ENCODE data around the gene LBR. TPM values are rescaled to one million over a fixed set of nuclear protein-coding genes. Genes with fewer than 3 reads are reported as not detected.
"Not testable (repeated sequence)": the region's sequence is repeated elsewhere in the genome, so short reads cannot be mapped to it uniquely, and the experiment has no call there.

The LBR gene
- total RNA-seq, result 10 to 100 TPM; 18.2 to 21.1 TPM
- long read RNA-seq, transcript LBR-201 (14 exons, 3,745 nt), result major isoform, 14 of 20 reads
- long read RNA-seq, partial matches to known transcripts, result 3 of 20 reads
- long read RNA-seq, other reads (novel, unspliced or antisense), result 3 of 20 reads

DNA sequence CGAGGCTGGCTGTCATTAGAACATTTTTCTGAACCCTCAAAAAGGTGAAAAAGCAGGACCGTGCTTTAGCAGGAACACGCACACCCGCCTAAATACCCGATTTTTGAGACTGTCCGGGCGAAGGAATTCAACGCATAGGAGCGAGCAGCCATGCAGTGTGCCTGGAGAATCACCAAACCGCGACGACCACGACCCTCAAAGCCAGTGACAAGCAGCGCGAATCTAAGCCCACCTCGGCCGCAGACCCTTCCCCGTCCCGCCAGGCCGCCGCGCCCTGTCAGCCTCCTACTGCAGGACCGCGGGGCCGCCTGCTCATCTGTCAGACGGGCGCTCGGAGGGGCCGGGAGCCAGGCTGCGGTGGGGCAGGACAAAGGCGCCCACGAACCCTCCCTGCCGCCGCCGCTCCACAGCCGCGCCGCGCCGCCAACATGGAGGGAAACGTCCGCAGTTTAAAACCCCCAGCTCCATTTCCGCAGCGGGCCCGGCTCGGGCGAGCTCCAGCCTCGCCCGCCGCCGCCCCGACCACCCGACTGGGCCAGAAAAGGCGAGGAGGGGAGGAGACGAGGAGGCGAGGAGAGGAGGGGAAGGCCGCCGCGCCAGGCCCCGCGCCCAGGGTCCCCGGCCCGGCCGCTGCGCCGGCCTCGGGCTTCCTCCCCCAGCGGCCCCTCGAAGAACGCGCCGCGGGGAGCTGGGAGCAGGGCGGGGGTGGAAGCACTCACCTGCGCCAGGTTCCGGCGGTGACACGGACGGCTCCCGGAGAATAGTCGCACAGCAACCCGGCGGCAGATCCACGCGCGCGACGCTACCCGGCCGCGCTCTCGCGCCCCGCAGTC lies at the start of gene LBR:
TSS of gene LBR (minus strand) at position 804 of the 833 bp plus-strand sequence. CDS start 3,963 bp downstream, outside the sequence.
- DNase-seq (peak; percentile 55), ATAC-seq (peak; percentile 43 to 57)
- intact Hi-C loops (cut with DNase I), result no loop called here

DNA sequence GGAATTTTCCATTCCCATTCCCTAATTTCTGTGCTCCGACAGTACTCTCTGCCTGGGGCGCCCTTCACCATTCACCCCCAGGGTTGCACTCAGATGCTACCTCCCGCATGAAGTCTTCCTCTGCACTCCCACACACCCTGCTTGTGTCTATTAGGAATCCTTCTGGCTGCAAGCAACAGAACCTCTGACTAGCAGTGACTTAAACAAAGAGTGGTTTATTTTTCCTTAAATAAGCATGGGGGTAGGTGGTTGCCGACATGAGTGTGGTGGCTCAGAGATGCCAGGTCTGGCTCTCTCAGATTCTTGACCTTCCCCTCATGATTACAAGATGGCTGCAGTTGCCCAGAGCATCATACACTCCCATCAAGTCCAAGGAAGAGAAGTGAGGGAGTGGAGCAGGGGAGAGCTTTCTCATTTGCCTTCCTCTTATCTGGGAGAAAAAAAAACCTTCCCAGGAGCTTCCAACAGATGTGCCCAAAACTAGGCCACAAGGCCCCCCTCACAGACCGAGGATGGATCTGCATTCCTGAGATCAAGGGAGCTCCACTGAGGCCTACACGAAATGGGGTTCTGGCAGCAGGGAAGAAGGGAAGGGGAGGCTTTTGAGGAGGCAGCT lies 49.6 kb upstream of the LBR start:
- DNase-seq (no peak), ATAC-seq (no peak)
- intact Hi-C loops (cut with DNase I), result loop anchor here (5.0 to 10.0 kb wide), 3 partner anchors 295 to 500 kb away; no protein-coding TSS in a partner anchor

- ATAC-seq (no peak), DNase-seq (no peak)
- intact Hi-C loops (cut with DNase I), result loop anchor here (5.0 to 10.0 kb wide), 3 partner anchors 296 to 501 kb away; no protein-coding TSS in a partner anchor
These were observed 48.7 kb upstream of the LBR start for GRCh38 chr1:225476538-225476988.

DNA sequence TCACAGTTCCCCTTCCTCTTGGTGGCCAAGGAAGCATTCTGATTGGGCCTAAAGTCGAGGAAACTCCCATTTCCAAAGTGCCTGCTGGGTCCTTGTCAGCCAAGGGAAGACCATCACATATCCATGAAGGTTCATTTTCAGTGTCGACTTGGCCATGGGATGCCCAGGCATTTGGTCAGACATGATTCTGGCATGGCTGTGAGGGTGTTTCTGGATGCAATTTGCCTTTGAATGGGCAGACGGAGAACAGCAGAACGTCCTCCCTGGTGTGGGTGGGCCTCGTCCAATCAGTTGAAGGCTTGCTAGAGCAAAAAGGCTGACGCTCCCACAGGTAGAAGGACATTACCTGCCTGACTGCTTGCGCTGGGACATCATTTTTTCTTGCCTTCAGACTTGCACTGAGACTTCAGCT lies 48.3 kb upstream of the LBR start:
- no peak for ATAC-seq
- intact Hi-C loops (cut with DNase I), result loop anchor here (5.0 to 10.0 kb wide), 3 partner anchors 296 to 501 kb away; no protein-coding TSS in a partner anchor
- no peak for DNase-seq

- intact Hi-C loops (cut with DNase I), result loop anchor here (1.0 to 10.0 kb wide), 7 partner anchors 297 to 502 kb away; no protein-coding TSS in a partner anchor
These were observed 47.4 kb upstream of the LBR start for GRCh38 chr1:225474986-225475820.

DNA sequence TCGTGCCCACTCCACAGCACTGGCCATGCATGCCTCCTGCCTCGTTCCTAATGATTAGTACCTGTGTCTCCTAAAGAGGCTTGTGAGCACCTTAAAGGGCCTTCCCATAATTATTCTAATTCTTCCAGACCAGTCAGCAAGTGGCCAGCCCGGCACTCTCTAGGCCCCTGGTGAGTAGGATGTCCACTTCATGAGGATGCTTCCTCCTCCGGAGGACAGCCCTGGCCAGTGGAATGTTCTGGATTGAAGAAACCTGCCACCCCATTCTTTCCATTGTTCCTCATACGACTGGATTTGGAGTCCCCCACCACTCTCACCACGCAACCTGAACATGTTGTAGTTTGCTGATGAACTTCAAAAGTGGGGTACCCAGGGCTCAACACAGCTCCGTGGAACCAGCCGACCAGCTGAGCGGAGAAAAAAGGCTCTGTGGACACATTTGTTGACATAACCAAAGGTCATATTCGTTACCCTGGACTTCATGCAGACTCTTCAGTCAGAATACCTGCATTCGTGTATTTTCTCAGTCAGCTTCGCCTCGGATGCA lies 46.7 kb upstream of the LBR start:
- intact Hi-C loops (cut with DNase I), result loop anchor here (2.0 to 10.0 kb wide), 4 partner anchors 298 to 438 kb away; no protein-coding TSS in a partner anchor
- ATAC-seq (no peak), DNase-seq (no peak)

More at GRCh38 chr1:225474986-225475820, 47.4 kb upstream of the LBR start:
- ATAC-seq (peak; percentile 90 to 93), DNase-seq (peak; percentile 68)

GRCh38 chr1:225473676-225474438 lies 46.0 kb upstream of the LBR start:
- not testable (repeated sequence) for ATAC-seq, DNase-seq

GRCh38 chr1:225473266-225473665 lies 45.4 kb upstream of the LBR start:
- ATAC-seq, DNase-seq: not testable (repeated sequence)
- intact Hi-C loops (cut with DNase I), result loop anchor here in 1 of 2 donors (10.0 kb wide), 1 partner anchor 372 kb away; no protein-coding TSS in a partner anchor

More at GRCh38 chr1:225473676-225474438, 46.0 kb upstream of the LBR start:
- intact Hi-C loops (cut with DNase I), result loop anchor here (2.0 to 10.0 kb wide), 4 partner anchors 299 to 439 kb away; no protein-coding TSS in a partner anchor

GRCh38 chr1:225471453-225472301 lies 43.8 kb upstream of the LBR start:
- intact Hi-C loops (cut with DNase I), result loop anchor here in 1 of 2 donors (10.0 kb wide), 1 partner anchor 373 kb away; no protein-coding TSS in a partner anchor
- ATAC-seq, result no peak
- no peak for DNase-seq

DNA sequence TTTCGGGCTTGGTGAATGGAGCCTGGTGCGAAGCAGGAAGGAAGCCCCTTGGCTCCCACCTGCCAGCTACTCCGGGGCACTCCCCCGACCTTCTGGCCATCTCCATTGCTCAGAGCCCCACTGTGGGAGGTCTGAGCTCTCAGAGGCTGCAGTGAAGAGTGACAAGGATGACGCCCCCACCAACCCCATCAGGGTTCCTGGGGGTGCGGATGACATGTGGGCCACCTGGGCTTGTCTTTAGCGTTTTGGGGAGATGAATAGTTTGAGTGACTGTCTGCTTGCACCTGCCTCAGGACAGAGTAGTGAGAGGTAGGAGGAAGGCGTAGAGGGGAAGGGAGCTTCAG lies 43.2 kb upstream of the LBR start:
- ATAC-seq (no peak), DNase-seq (no peak)
- intact Hi-C loops (cut with DNase I), result loop anchor here in 1 of 2 donors (10.0 kb wide), 1 partner anchor 374 kb away; no protein-coding TSS in a partner anchor

DNA sequence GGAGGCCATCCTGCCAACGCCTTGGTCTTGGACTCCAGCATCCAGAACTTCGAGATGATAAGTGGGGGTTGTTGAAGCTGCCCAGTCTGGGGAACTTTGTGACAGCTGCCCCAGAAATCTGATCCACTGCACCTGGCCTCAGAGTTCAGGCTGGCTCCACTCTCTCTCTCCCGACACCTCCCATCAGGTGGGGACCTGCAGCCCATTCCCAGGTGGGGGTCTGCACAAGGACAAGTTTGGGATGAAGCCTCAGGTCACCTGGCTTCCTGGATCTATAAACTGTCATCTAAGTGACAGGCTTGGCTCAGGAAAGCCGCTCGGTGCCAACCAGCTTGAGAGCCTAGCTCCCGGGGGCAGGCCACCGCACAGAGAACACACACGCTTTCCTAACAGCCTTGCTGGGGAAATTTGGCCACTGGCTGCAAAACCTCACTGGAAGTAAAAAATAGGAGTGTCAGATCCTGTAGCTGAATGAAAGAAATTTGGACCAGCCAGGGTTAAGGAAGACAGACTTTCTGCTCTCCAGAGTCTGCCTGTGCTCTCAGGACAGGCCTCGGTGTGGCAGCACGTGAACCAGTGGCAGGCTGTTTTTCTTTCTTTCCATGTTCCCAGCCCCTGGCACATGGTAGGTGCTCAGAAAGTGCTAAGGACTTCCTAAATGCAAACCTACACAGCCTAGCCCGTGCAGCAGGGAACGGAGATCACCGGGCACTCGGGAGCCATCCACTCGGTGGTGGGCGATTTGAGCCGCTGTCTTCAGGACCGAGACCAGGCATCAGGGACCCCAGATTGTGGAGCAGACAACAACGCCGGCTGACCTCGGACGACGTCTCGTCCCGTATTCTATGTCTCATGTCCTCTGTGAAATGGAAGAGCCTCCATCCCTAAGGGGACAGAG lies 42.6 kb upstream of the LBR start:
- ATAC-seq, result no peak
- intact Hi-C loops (cut with DNase I), result loop anchor here in 1 of 2 donors (10.0 kb wide), 1 partner anchor 374 kb away; no protein-coding TSS in a partner anchor
- no peak for DNase-seq

DNA sequence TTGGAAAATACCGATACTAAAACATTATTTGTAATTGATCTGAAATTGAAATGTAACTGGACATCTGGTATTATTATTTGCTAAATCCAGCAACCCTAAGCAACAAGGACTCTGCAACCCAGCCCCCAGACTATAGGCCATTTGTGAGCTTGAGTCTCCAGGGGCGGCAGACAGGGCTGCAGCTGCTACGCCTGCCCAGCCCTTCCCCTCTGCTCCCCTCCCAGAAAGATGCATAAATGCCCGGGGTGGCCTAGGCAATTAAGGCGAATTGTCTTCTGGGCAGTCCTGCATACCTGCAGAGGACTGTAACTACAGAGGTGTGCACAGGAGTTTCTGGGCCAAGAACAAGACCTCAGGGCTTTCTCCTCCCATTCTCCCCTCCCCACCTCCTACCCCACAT lies 41.2 kb upstream of the LBR start:
- ATAC-seq (no peak), DNase-seq (no peak)
- intact Hi-C loops (cut with DNase I), result no loop called here

DNA sequence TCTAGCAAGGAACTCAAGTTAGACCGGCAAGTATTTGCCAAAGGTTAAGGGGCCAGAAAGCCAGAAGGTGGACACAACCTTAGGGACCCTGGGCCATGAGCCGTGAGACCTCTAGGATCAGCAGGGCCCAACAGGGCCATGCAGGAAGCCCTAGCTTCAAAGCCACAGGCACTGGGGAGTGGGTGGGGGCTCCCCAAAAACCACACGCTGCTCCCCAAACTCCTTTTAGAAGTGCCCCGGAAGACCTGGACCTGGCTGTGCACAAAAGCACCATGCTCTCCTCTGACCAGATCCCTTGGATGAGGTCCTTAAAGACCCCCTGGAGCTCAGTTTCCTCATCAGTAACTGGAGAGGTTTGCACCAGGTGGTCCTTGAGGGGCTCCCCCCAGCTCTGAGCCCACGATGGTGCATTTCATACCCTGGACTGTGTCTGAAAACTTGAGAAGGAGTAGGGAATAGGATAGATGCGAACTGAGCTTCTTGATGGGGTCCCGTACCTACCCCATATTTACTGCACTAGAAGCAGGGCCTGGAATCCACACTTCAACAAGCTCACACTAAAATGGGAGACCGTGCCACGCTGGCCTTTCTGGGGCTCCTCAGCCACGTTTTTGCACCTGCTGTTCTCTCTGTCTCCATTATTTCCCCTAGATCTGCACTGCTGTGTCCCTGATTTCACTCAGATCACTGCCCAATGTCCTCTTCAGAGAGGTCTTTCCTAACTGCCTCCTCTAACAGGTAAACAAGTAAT lies 40.6 kb upstream of the LBR start:
- no peak for DNase-seq
- intact Hi-C loops (cut with DNase I), result no loop called here
- no peak for ATAC-seq

GRCh38 chr1:225467193-225468020 lies 39.6 kb upstream of the LBR start:
- intact Hi-C loops (cut with DNase I), result no loop called here
- DNase-seq (peak; percentile 75), ATAC-seq (peak; percentile 85 to 86)

Data from left cardiac atrium (tissue), 4 donors.